SK-N-SH treated with all-trans-retinoic acid at 6 μM for 48 hours (cell line): Measurements from ENCODE around the gene IL12RB1.

Experiments used
- ATAC-seq: fragments of 200-7000 bp; cut with Tn5 transposase; 3 replicates; pipeline ENCODE4 v1.9.1; 2020; ENCODE audit warnings: mild to moderate bottlenecking, moderate library complexity
- ARNTL ChIP-seq: fragments of 450-650 bp; formaldehyde crosslinking; IDR thresholded peaks from 2 replicates; pipeline ENCODE4 v1.5.0; 2020; ENCODE audit warnings: low read depth, mild to moderate bottlenecking, moderate library complexity, borderline replicate concordance
- CSDC2 ChIP-seq: fragments of 250-450 bp; sonication (Bioruptor Pico); IDR thresholded peaks from 2 replicates; pipeline ENCODE4 v1.5.0; 2020; ENCODE audit warnings: mild to moderate bottlenecking, moderate library complexity
- ESRRG ChIP-seq: fragments of 250-450 bp; sonication (Bioruptor Pico); IDR thresholded peaks from 2 replicates; pipeline ENCODE4 v1.6.1; 2021; ENCODE audit warnings: mild to moderate bottlenecking
- GLIS3 ChIP-seq: fragments of 250-450 bp; sonication (Bioruptor Pico); IDR thresholded peaks from 2 replicates; pipeline ENCODE4 v1.5.0; 2020; ENCODE audit warnings: mild to moderate bottlenecking, moderate library complexity
- ISL1 ChIP-seq: fragments of 250-450 bp; sonication (Bioruptor Pico); IDR thresholded peaks from 2 replicates; pipeline ENCODE4 v2.1.2; 2022; ENCODE audit warnings: mild to moderate bottlenecking, moderate library complexity
- OSR1 ChIP-seq: fragments of 250-450 bp; sonication (Bioruptor Pico); IDR thresholded peaks from 2 replicates; pipeline ENCODE4 v1.8.0; 2022; ENCODE audit warnings: moderate library complexity, mild to moderate bottlenecking, inconsistent platforms
- PPARA ChIP-seq: fragments of 250-450 bp; sonication (Bioruptor Pico); IDR thresholded peaks from 2 replicates; pipeline ENCODE4 v1.5.0; 2020; ENCODE audit warnings: mild to moderate bottlenecking, borderline replicate concordance
- RARB ChIP-seq: fragments of 250-450 bp; sonication (Bioruptor Pico); IDR thresholded peaks from 2 replicates; pipeline ENCODE4 v1.8.0; 2021; ENCODE audit warnings: mild to moderate bottlenecking, moderate library complexity
- SNAI2 ChIP-seq: fragments of 250-450 bp; sonication (Bioruptor Pico); IDR thresholded peaks from 2 replicates; pipeline ENCODE4 v1.5.0; 2020; ENCODE audit warnings: mild to moderate bottlenecking, moderate library complexity
- TCF4 ChIP-seq: fragments of 250-450 bp; sonication (Bioruptor Pico); IDR thresholded peaks from 2 replicates; pipeline ENCODE4 v1.8.0; 2021; ENCODE audit warnings: mild to moderate bottlenecking, moderate library complexity, borderline replicate concordance
- TOX ChIP-seq: fragments of 250-450 bp; sonication (Bioruptor Pico); IDR thresholded peaks from 2 replicates; pipeline ENCODE4 v1.8.0; 2021; ENCODE audit warnings: mild to moderate bottlenecking, moderate library complexity, borderline replicate concordance
- ZC3H10 ChIP-seq: fragments of 250-450 bp; sonication (Bioruptor Pico); IDR thresholded peaks from 2 replicates; pipeline ENCODE4 v1.5.1; 2021; ENCODE audit warnings: mild to moderate bottlenecking, moderate library complexity
- ZFP3 ChIP-seq: fragments of 250-450 bp; sonication (Bioruptor Pico); IDR thresholded peaks from 2 replicates; pipeline ENCODE4 v1.5.0; 2020; ENCODE audit warnings: mild to moderate bottlenecking, moderate library complexity
- ZNF70 ChIP-seq: fragments of 450-650 bp; formaldehyde crosslinking; IDR thresholded peaks from 2 replicates; pipeline ENCODE4 v1.5.0; 2020; ENCODE audit warnings: mild to moderate bottlenecking, moderate library complexity
- ZNF8 ChIP-seq: fragments of 450-650 bp; formaldehyde crosslinking; IDR thresholded peaks from 2 replicates; pipeline ENCODE4 v1.5.0; 2020; ENCODE audit warnings: mild to moderate bottlenecking, moderate library complexity
- TF ChIP-seq, protein P1 (sequence below): fragments of 250-450 bp; sonication (Bioruptor Pico); IDR thresholded peaks from 2 replicates; pipeline ENCODE4 v1.8.0; 2020; ENCODE audit warnings: mild to moderate bottlenecking, moderate library complexity, borderline replicate concordance
- TF ChIP-seq, protein P2 (sequence below): fragments of 250-450 bp; sonication (Bioruptor Pico); IDR thresholded peaks from 2 replicates; pipeline ENCODE4 v1.8.0; 2021; ENCODE audit warnings: low read depth, mild to moderate bottlenecking, moderate library complexity, borderline replicate concordance
- TF ChIP-seq, protein P3 (sequence below): fragments of 250-450 bp; sonication (Bioruptor Pico); IDR thresholded peaks from 2 replicates; pipeline ENCODE4 v1.5.1; 2021; ENCODE audit warnings: mild to moderate bottlenecking, moderate library complexity
- TF ChIP-seq, protein P4 (sequence below): fragments of 250-450 bp; sonication (Bioruptor Pico); IDR thresholded peaks from 2 replicates; pipeline ENCODE4 v1.5.1; 2020; ENCODE audit warnings: low read depth, mild to moderate bottlenecking, moderate library complexity
- TF ChIP-seq, protein P5 (sequence below): fragments of 250-450 bp; sonication (Bioruptor Pico); IDR thresholded peaks from 2 replicates; pipeline ENCODE4 v1.5.0; 2020; ENCODE audit warnings: mild to moderate bottlenecking, moderate library complexity

The IL12RB1 gene

DNA sequence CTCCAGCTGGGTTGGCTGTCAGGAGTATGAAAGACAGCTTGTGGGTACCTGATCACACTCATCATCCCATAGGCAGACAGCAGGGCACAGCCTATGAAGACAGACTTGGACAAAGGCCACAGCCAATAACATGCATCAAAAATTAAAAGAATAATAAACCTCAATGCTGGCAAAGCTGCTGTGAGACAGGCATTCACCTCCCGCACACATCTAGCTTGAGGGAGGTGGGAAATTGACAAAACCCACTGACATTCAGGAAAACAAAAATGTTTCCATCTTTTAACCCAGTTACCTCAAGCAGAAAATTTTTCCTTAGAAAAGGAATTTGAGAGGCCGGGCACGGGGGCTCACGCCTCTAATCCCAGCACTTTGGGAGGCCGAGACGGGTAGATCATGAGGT is 14.4 kb downstream of the IL12RB1 start:
- no peak for ATAC-seq
- TF ChIP-seq ZNF70 (CRISPR knock-in tag) (0 out of 2 replicates have a peak, but pooled peaks have one; percentile 33), ZNF8 (CRISPR knock-in tag) (no peak), PPARA (CRISPR knock-in tag) (no peak)

DNA sequence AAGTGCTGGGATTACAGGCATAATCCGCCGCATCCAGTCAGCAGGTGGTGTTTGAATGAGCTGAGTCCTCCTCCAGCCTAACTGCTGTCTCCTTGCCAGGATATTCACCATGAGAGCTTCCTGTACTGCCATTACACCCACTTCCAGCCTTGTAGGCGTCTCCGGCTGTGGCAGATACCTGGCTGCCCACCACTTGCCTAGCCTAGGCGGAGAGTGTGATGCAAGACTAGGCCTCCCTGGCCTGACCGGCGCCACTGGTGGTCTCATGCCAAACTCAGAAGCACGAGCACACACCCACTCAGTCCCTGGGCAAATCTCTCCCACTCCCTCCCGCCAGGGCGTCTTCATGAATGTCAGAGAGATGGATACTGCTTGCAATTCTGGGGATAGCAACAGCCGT is 16.6 kb downstream of the IL12RB1 start:
- TF ChIP-seq TOX (CRISPR knock-in tag) (no peak), TCF4 (CRISPR knock-in tag) (no peak), ESRRG (CRISPR knock-in tag) (no peak), GLIS3 (CRISPR knock-in tag) (no peak)
- TF ChIP-seq, protein P1, sequence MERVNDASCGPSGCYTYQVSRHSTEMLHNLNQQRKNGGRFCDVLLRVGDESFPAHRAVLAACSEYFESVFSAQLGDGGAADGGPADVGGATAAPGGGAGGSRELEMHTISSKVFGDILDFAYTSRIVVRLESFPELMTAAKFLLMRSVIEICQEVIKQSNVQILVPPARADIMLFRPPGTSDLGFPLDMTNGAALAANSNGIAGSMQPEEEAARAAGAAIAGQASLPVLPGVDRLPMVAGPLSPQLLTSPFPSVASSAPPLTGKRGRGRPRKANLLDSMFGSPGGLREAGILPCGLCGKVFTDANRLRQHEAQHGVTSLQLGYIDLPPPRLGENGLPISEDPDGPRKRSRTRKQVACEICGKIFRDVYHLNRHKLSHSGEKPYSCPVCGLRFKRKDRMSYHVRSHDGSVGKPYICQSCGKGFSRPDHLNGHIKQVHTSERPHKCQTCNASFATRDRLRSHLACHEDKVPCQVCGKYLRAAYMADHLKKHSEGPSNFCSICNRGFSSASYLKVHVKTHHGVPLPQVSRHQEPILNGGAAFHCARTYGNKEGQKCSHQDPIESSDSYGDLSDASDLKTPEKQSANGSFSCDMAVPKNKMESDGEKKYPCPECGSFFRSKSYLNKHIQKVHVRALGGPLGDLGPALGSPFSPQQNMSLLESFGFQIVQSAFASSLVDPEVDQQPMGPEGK (CRISPR knock-in tag): no peak
- no peak; the same call in 2 of the 3 replicates for ATAC-seq

DNA sequence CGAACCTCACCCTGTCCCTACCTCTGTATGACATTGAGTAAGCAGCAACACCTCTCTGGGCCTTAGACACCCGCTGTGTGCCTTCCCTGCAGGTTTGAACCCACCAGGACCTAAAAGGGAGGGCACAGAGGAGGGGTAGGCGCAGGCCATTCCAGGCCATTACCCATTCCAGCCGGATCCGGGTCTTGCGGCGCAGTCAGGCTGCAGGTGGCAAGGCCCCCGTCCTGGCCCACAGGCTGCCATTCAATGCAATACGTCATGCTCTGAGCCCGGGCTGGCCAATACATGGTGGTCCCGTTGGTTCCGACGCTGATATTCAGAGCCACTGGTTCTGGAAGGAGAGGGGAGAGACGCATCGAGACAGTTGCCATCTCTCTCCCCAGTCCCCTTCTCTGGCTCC is 17.4 kb downstream of the IL12RB1 start:
- no peak for TF ChIP-seq TCF4 (CRISPR knock-in tag)
- TF ChIP-seq, protein P2, sequence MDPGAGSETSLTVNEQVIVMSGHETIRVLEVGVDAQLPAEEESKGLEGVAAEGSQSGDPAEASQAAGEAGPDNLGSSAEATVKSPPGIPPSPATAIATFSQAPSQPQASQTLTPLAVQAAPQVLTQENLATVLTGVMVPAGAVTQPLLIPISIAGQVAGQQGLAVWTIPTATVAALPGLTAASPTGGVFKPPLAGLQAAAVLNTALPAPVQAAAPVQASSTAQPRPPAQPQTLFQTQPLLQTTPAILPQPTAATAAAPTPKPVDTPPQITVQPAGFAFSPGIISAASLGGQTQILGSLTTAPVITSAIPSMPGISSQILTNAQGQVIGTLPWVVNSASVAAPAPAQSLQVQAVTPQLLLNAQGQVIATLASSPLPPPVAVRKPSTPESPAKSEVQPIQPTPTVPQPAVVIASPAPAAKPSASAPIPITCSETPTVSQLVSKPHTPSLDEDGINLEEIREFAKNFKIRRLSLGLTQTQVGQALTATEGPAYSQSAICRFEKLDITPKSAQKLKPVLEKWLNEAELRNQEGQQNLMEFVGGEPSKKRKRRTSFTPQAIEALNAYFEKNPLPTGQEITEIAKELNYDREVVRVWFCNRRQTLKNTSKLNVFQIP: no peak
- TF ChIP-seq ZNF70 (CRISPR knock-in tag): no peak
- no peak for TF ChIP-seq GLIS3 (CRISPR knock-in tag)
- TF ChIP-seq OSR1: no peak
- no peak for TF ChIP-seq CSDC2
- TF ChIP-seq PPARA (CRISPR knock-in tag): no peak
- TF ChIP-seq, protein P3, sequence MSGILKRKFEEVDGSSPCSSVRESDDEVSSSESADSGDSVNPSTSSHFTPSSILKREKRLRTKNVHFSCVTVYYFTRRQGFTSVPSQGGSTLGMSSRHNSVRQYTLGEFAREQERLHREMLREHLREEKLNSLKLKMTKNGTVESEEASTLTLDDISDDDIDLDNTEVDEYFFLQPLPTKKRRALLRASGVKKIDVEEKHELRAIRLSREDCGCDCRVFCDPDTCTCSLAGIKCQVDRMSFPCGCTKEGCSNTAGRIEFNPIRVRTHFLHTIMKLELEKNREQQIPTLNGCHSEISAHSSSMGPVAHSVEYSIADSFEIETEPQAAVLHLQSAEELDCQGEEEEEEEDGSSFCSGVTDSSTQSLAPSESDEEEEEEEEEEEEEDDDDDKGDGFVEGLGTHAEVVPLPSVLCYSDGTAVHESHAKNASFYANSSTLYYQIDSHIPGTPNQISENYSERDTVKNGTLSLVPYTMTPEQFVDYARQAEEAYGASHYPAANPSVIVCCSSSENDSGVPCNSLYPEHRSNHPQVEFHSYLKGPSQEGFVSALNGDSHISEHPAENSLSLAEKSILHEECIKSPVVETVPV: no peak
- TF ChIP-seq ESRRG (CRISPR knock-in tag): no peak
- TF ChIP-seq ISL1: no peak
- no peak for ATAC-seq

DNA sequence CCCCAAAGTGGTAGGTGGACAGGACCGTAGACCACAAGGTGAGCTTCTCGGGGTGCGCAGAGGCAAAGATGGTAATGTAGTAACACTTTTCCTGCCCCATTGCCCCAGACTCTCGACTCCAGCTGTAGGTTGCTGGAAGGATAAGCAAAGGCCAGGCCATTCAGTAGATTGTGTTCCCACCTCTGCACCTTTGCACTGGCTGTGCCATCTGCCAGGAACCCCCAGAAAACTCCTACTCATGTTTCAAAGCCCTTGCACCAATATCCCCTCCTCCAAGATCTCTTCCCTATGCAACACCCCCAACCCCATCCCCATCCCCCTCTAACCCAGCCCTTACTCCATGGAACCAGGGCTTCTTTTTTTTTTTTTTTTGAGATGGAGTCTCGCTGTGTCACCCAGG is 18.3 kb downstream of the IL12RB1 start:
- TF ChIP-seq ZNF8 (CRISPR knock-in tag) (no peak), ZFP3 (CRISPR knock-in tag) (peak; percentile 79), ZNF70 (CRISPR knock-in tag) (no peak)
- ATAC-seq: no peak

DNA sequence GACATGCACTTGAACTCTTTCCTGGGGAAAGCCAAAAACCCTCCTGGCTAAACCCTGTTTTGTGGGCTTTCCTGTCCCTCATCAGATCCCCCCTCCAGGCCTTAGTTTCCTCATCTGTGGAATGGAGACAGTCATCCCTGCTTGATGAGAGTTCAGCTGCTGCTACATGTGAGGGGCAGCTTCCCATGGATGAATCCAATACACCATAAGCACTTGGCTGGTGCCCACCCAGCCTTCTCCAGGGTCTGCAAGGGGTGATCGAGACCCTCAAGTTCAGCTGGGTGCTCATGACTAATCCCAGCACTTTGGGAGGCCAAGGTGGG is 21.6 kb downstream of the IL12RB1 start:
- no peak for TF ChIP-seq OSR1
- no peak for TF ChIP-seq ZFP3 (CRISPR knock-in tag)
- TF ChIP-seq, protein P3: no peak
- TF ChIP-seq ISL1: no peak
- TF ChIP-seq ARNTL: no peak
- TF ChIP-seq RARB (CRISPR knock-in tag): no peak
- ATAC-seq: no peak

DNA sequence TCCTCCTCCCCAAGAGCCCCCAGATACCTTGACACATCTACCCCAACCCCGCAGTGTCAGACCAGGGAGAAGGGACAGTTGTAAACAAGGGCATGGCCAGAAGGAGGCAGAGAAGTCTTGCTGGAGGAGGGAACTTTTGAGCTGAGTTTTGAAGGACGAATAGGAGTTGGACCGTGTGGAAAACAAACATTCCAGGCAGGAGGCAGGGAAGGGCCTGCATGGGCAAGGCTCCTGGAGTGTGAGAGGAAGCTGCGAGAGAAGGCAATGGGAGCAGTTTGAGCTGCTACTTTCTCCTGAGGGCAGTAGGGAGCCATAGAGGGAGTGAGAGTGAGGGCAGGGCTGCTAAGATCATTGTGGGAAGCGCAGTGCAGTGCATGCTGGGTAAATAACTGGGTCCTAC is 23.3 kb downstream of the IL12RB1 start:
- no peak for ATAC-seq
- TF ChIP-seq CSDC2 (no peak), ZFP3 (CRISPR knock-in tag) (peak; percentile 94), TCF4 (CRISPR knock-in tag) (no peak)
- TF ChIP-seq, all 23 proteins: peak for 1

DNA sequence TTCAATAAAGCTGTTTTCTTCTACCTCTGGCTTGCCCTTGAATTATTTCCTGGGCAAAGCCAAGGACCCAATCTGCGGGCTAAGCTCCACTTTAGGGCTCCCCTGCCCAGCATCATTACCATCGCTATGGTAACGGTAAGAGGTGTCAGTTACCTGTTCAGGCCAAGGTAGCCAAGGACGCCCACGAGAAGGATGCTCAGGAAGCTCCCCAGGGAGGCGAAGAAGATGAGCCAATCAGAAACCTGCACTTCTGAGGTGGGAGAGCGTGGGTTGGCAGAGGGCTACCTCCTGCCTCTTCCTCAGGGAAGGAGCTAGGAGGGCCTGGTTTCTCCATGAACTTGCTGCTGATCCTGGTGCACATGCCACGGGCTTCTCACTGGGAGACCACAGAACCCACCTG is 24.7 kb downstream of the IL12RB1 start:
- ATAC-seq: no peak
- TF ChIP-seq, protein P4, sequence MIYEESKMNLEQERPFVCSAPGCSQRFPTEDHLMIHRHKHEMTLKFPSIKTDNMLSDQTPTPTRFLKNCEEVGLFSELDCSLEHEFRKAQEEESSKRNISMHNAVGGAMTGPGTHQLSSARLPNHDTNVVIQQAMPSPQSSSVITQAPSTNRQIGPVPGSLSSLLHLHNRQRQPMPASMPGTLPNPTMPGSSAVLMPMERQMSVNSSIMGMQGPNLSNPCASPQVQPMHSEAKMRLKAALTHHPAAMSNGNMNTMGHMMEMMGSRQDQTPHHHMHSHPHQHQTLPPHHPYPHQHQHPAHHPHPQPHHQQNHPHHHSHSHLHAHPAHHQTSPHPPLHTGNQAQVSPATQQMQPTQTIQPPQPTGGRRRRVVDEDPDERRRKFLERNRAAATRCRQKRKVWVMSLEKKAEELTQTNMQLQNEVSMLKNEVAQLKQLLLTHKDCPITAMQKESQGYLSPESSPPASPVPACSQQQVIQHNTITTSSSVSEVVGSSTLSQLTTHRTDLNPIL (CRISPR knock-in tag): no peak
- TF ChIP-seq ZC3H10 (CRISPR knock-in tag) (no peak), SNAI2 (CRISPR knock-in tag) (no peak), TCF4 (CRISPR knock-in tag) (no peak), CSDC2 (no peak), ISL1 (no peak), ZFP3 (CRISPR knock-in tag) (no peak), ESRRG (CRISPR knock-in tag) (no peak)
- TF ChIP-seq, protein P5, sequence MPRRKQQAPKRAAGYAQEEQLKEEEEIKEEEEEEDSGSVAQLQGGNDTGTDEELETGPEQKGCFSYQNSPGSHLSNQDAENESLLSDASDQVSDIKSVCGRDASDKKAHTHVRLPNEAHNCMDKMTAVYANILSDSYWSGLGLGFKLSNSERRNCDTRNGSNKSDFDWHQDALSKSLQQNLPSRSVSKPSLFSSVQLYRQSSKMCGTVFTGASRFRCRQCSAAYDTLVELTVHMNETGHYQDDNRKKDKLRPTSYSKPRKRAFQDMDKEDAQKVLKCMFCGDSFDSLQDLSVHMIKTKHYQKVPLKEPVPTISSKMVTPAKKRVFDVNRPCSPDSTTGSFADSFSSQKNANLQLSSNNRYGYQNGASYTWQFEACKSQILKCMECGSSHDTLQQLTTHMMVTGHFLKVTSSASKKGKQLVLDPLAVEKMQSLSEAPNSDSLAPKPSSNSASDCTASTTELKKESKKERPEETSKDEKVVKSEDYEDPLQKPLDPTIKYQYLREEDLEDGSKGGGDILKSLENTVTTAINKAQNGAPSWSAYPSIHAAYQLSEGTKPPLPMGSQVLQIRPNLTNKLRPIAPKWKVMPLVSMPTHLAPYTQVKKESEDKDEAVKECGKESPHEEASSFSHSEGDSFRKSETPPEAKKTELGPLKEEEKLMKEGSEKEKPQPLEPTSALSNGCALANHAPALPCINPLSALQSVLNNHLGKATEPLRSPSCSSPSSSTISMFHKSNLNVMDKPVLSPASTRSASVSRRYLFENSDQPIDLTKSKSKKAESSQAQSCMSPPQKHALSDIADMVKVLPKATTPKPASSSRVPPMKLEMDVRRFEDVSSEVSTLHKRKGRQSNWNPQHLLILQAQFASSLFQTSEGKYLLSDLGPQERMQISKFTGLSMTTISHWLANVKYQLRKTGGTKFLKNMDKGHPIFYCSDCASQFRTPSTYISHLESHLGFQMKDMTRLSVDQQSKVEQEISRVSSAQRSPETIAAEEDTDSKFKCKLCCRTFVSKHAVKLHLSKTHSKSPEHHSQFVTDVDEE (CRISPR knock-in tag): no peak
